ENCODE results near the gene SYDE2. TPM values are rescaled to one million over a fixed set of nuclear protein-coding genes. Genes with fewer than 3 reads are reported as not detected.

SYDE2 gene
- polyA plus RNA-seq, 10 donors: 2.2 to 8.2 (median 3.3) TPM

GRCh38 chr1:85128316-85128715, 72.5 kb downstream of the SYDE2 start:
- DNase-seq: peak; percentile 34 to 68 (median 58)

DNA sequence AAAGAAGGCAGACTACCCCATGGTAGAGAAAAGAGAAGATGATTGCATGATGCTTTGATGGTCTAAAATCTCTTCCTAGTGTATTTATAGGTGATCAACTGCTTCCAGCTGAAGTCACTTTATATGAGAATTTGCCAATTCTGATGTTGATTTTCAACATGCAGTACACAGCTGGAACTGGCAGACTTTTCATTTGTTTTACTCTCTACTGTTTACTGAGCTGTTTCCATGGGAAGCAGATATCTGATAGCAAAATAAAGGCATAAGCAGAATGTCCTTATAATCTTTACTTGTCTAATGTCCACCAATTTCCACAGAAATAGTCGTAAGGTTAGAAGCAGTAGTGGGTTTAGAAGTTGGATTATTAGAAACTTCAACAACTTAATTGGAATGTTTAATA, 74.9 kb downstream of the SYDE2 start:
- DNase-seq: peak; percentile 43 to 83 (median 64)

- DNase-seq: no peak
These were observed 76.7 kb downstream of the SYDE2 start for GRCh38 chr1:85124091-85124490.

DNA sequence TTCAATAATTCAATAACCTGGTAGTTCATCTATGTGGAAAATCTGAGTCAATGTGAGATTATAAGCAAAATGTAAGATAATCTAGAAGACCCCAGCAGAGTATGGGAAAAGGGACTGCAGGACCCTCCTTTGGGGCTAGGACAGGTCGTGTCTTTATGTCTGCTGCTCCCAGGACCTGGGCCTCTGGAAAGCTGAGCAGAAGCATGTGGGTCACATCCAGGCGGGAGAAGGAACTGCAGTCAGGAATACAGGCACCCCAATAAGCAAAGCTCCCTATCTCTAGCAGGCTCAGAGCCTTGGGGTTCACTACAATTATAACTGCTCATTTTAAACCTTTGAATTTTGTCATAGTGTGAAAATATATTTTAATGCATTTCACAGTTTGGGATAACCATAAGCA, 78.6 kb downstream of the SYDE2 start:
- DNase-seq: no peak

DNA sequence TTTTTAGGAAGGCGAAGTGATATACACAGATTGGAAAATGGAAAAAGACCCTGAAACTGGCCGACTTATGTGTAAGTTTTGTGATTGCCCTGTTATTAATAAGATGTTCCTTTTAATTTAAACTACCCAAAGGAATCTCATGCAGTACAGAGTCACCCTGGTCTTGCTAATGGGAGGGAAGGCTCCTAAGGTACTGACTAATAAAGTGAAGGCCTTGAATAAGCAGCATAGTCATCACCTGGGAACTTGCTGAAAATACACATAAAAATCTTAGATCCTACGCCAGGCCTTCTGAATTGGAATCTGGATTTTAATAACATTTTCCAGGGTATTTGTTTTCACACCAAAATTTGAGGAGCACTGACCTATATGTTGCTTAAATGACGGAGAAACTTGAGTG, 79.1 kb downstream of the SYDE2 start:
- DNase-seq: no peak

- DNase-seq: no peak
These were observed 82.1 kb downstream of the SYDE2 start for GRCh38 chr1:85118751-85119150.

- no peak for DNase-seq
These were observed 84.0 kb downstream of the SYDE2 start for GRCh38 chr1:85116856-85117255.

GRCh38 chr1:85115933-85116332, 84.9 kb downstream of the SYDE2 start:
- no peak for DNase-seq

- no peak for DNase-seq
These were observed 89.1 kb downstream of the SYDE2 start for GRCh38 chr1:85111695-85112094.

DNA sequence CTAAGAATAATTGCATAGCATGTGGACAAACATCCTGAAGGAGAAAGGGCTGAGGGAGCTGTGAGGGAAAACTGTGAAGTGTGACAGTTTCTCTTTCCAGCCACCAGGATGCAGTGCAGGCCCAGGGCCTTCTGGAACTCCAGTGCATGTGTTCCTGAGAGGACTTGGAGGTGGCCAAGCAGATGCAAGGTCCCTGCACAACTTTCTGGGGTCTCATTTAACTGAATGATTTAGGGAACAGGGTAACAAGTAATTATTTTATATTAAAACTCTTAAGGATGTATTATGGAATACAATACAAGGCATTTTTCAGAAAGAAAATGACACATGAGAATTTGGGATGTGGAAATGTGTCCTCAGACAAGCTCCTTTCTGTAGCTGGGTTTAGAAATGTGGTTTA, 91.3 kb downstream of the SYDE2 start:
- peak; percentile 38 to 81 (median 64) for DNase-seq

Other genes starting within 250 kb of the SYDE2 start
- gene MCOLN2, start 203.9 kb downstream of the SYDE2 start, polyA plus RNA-seq (ENCODE audit: insufficient read length in 10 of 10): under 1 TPM in 8 of 10 donors, not detected in 2; 0.05 to 0.82 (median 0.32) TPM
- 1 to 10 TPM in 9 of 10 donors, under 1 TPM in 1; 0.90 to 4.5 (median 2.4) TPM for gene MCOLN3, start 152.5 kb downstream of the SYDE2 start, polyA plus RNA-seq (ENCODE audit: insufficient read length in 10 of 10)
- gene C1orf52, start 58.6 kb upstream of the SYDE2 start, polyA plus RNA-seq (ENCODE audit: insufficient read length in 10 of 10): 10 to 100 TPM; 24.0 to 35.5 (median 27.7) TPM
- gene BCL10, start 75.6 kb upstream of the SYDE2 start, polyA plus RNA-seq (ENCODE audit: insufficient read length in 10 of 10): 10 to 100 TPM; 11.9 to 15.9 (median 13.9) TPM